GM12864 (cell line): ENCODE measurements around the gene SLC44A5.
"Not testable (repeated sequence)": the region's sequence is repeated elsewhere in the genome, so short reads cannot be mapped to it uniquely, and the experiment has no call there.

ENCODE experiments used
- DNase-seq: peaks from one replicate; pipeline ENCODE4 v3.0.0-alpha.2; 2011; ENCODE audit warnings: low read depth
- H3K4me3 ChIP-seq: 2 replicates; pipeline ENCODE4 v1.5.1; 2011; ENCODE audit warnings: mild to moderate bottlenecking, low read depth, low read length, control low read depth
- CTCF ChIP-seq: IDR thresholded peaks from 2 replicates; pipeline ENCODE4 v1.5.1; 2011; ENCODE audit warnings: low read depth, mild to moderate bottlenecking, moderate library complexity, low read length, control low read depth, inconsistent platforms; ENCODE audit errors: missing control alignments

Gene SLC44A5

GRCh38 chr1:75202751-75203150 lies 408.2 kb downstream of the SLC44A5 start:
- no peak overlapping the region for H3K4me3 ChIP-seq
- no peak for DNase-seq
- no peak for TF ChIP-seq CTCF

- DNase-seq = no peak
- TF ChIP-seq CTCF = no peak
These were observed 412.2 kb downstream of the SLC44A5 start for GRCh38 chr1:75198761-75199160.

GRCh38 chr1:75198163-75198562 lies 412.8 kb downstream of the SLC44A5 start:
- TF ChIP-seq CTCF = no peak
- no peak for DNase-seq
- H3K4me3 ChIP-seq = no peak overlapping the region

More at GRCh38 chr1:75198761-75199160, 412.2 kb downstream of the SLC44A5 start:
- H3K4me3 ChIP-seq = no peak overlapping the region

GRCh38 chr1:75188892-75189291 lies 422.0 kb downstream of the SLC44A5 start:
- no peak overlapping the region for H3K4me3 ChIP-seq
- TF ChIP-seq CTCF = no peak
- no peak for DNase-seq

GRCh38 chr1:75181214-75181955 lies 429.5 kb downstream of the SLC44A5 start:
- DNase-seq, H3K4me3 ChIP-seq: not testable (repeated sequence)

- TF ChIP-seq CTCF = no peak
- no peak overlapping the region for H3K4me3 ChIP-seq
- DNase-seq = no peak
These were observed 436.7 kb downstream of the SLC44A5 start for GRCh38 chr1:75174031-75174760.

GRCh38 chr1:75172556-75172955 lies 438.4 kb downstream of the SLC44A5 start:
- no peak overlapping the region for H3K4me3 ChIP-seq
- TF ChIP-seq CTCF = no peak
- DNase-seq = no peak
